HG03571 (cell line): ENCODE results near the gene TRIM10.
"Not testable (repeated sequence)": the region's sequence is repeated elsewhere in the genome, so short reads cannot be mapped to it uniquely, and the experiment has no call there.

Source experiments
- ATAC-seq: cut with Tn5 transposase; IDR thresholded peaks from one replicate; pipeline ENCODE4 v1.9.1; 2021; ENCODE audit not compliant: unreplicated experiment

Gene TRIM10

GRCh38 chr6:30154709-30155519, 6.1 kb downstream of the TRIM10 start:
- no peak for ATAC-seq

DNA sequence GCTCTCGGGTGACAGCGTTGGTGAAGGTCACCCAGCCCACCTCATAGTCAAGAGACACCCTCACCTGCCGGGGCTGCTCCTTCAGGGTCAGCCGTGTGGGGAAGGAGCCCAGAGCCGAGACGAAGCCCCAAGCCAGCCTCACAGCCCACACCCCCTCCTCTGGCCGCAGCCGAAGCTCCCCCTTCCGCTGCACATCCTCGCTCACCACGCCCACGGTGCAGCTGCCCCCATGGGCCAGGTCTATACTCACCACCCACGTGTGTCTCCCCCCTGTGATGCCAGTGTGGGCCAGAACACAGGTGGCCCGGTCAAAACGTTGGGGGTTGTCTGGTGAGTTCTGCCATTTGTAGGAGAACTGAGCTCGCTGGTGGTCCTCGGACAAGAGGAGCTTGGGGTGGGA, 7.0 kb downstream of the TRIM10 start:
- no peak for ATAC-seq

GRCh38 chr6:30152910-30153610, 8.0 kb downstream of the TRIM10 start:
- no peak for ATAC-seq

GRCh38 chr6:30152016-30152673, 8.9 kb downstream of the TRIM10 start:
- no peak for ATAC-seq

- no peak for ATAC-seq
These were observed 9.4 kb downstream of the TRIM10 start for GRCh38 chr6:30151580-30151979.

DNA sequence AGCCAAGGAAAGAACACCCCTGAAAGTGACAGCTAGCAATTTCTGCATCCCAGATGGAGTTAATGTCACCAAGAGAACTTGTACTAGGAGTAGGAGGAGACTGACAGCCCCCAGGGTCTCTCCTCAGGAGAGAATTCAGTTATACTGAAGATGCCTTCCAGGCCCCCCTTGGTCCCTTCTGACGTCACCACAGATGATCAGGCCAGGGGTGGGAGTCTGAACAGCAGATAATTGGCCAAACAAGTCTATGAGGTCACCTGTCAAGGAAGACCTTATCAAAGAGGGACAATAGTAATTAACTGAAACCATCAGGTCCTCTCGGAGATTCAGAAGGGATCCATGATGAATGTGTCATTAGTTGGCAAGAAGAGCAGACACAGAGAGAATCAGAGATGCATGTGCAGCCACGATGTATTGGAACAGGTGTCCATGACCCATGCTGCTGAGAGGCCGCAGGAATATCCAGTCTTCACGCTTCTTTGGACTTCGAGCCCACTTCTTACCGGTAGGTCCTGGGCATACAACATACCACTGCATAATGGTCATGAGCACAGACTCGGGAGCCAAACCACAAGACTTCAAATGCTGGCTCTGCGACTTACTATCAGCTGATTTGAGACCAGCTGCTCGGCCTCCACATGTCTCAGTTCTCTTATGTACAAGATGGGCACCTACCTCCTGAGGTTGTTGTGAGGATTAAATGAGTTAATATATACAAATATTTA, 10.2 kb downstream of the TRIM10 start:
- no peak for ATAC-seq

DNA sequence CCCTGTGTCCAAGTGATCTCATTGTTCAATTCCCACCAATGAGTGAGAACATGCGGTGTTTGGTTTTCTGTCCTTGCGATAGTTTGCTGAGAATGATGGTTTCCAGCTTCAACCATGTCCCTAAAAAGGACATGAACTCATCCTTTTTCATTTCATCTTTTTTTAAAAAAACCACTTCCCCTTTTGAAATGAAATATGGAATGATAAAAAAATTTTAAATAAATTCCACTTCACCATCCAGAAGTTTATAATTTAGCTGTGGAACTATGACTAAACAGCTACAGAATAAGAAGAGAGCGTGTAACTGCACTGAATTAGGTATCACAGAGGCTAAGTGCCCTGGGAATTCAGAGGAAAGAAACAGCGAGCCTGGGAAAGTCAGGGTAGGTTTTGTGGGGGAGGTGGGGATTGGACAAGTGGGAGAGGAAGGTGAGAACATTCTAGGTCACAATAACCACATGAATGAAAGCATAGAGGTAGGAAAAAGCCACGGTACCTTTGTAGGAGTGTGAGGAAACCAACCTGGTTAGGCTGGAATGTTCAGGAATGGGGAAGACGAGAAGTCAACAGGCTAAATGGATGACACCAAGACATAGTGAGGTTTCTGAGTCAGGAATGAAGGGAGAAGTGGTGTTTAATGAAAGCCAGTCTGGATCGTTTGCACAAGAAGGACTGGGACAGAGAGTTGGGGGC, 11.0 kb downstream of the TRIM10 start:
- no peak for ATAC-seq

- no peak for ATAC-seq
These were observed 11.8 kb downstream of the TRIM10 start for GRCh38 chr6:30149234-30149633.

DNA sequence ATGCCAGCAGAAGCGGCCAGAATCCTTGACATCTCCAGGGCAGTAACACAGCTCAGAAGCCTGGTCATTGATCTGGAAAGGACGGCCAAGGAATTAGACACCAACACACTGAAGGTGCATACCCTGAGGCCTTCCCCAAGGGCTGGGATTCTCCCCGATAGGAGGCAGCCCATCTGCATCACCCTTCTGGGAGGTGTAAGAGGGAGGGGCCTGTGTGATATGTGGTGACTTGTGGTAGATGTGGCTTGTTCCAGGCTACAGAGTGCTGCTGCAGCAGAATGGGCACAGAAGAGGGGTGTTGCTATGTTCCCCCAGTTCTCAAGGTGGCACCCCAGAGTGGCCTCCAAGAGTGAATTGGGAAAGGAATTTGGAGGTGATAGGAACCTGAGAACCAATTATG, 13.9 kb downstream of the TRIM10 start:
- ATAC-seq = no peak

- ATAC-seq = no peak
These were observed 15.2 kb downstream of the TRIM10 start for GRCh38 chr6:30145818-30146217.

DNA sequence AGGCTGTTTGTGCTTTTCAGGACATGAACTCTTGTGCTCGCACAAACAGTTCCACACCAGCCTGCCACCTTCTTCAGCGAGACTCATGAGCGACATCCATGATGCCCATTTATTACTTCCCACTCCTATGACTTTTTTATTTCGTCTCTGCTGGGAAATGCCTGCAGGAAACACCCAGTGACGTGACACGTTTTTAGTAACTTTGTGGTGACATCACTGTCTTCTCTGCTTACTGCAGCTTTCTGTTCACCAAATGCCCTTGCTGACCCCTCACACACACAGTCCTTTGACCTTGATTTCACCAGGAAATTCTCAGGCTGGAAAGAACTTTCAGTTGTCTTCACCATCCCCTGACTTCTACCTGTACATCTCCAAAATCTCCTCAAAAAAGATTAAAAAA, 16.2 kb downstream of the TRIM10 start:
- no peak for ATAC-seq

DNA sequence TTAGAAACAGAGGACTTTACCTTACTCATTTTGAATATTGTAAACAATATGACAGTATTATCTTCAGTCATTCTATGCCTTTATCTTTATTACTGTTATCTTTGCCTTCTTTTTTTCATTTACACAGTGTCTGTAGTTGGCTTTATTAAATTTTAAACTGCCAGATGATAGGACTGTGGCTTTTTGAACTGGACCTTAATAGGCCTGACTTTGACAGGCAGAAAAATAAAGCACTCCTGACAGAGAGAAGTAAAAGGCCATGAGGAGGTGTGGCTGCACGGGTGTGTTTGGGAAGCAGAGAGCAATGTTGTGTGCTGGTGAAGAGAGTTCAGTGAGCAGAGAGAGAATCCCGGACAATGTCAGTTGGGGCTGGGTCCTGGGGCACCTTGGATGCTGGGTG, 17.2 kb downstream of the TRIM10 start:
- no peak for ATAC-seq

GRCh38 chr6:30142665-30143064, 18.3 kb downstream of the TRIM10 start:
- ATAC-seq = no peak

GRCh38 chr6:30140240-30140639, 20.8 kb downstream of the TRIM10 start:
- not testable (repeated sequence) for ATAC-seq

DNA sequence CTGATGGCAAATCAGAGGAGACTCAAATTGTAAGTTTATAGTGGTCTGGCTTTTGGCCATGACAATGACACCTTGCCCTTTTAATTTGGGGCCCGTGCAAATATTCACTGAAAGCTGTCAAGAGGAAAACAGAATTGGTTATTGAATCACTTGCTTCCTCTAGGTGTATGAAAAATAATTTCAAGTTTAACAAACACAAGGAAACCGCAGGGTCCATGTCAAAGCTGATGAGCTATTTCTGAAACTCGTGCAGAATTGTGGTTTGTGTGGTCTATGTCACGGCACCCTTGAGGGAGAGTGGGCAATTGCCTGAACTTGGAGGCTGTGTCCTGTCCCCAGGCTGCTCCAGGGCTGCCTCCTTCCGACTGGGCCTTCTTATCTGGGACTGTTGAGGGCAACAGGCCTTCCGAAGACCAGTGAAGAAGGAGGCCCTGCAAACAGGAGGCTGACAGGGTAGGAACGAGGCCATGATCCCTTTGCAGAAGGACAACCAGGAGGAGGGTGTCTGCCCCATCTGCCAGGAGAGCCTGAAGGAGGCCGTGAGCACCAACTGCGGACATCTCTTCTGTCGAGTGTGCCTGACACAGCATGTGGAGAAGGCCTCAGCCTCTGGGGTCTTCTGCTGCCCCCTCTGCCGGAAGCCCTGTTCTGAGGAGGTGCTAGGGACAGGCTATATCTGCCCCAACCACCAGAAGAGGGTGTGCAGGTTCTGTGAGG, 24.3 kb downstream of the TRIM10 start:
- ATAC-seq = no peak

- ATAC-seq = no peak
These were observed 25.3 kb downstream of the TRIM10 start, which contains the start of gene TRIM40 for GRCh38 chr6:30135757-30136156. Gene TRIM40, plus strand, starts transcription at chr6:30136140. Its CDS starts 897 bp downstream, at chr6:30137037.

GRCh38 chr6:30135147-30135546, 25.9 kb downstream of the TRIM10 start:
- no peak for ATAC-seq

DNA sequence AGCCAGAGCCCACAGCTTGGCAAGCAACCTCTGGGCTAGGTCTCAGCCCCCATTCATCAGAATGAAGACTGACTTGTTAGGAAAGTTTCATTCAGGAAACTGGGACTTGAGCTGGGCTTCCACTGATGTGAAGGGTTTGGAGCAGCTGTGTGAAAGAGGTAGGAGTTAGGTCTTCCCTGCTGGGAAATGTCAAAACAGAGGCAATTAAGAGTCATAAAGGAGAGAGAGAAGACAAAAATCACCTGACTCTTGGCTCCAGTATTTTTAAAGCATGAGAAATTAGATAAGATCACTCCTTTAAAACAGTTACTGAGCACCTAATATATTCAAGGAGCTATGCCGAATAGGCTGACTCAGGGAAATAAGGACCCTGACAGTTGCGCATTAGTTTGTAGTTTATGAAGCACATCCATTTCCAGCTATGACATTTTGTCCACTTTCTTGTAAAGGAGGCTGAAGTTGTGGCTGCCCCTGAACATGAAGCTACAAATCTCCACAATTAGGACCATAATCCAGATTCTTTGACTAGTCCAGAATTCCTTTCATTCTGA, 29.0 kb downstream of the TRIM10 start:
- ATAC-seq = no peak
